Heart left ventricle (tissue), 16 donors: ENCODE data around the gene TTLL5. TPM values are rescaled to one million over a fixed set of nuclear protein-coding genes. Genes with fewer than 3 reads are reported as not detected.

Experiments used
- ATAC-seq, 4 donors: fragments of 200-7000 bp; cut with Tn5 transposase; one replicate each; pipeline ENCODE4 v1.9.1; 2020 to 2022; ENCODE audit warnings: moderate library complexity in 4 of 4, mild to moderate bottlenecking in 3 of 4, moderate number of reproducible peaks in 1 of 4
- DNase-seq, 5 donors: peaks; one replicate each; pipeline ENCODE4 v3.0.0-alpha.2; 2020
- H3K27ac ChIP-seq, 12 donors: fragments of 200-600 bp; sonication (generic) in 4 of 12; one replicate each; pipeline versions ENCODE4 v1.5.0 to v1.8.0; 2016 to 2022; ENCODE audit warnings: mild to moderate bottlenecking in 2 of 12
- H3K27me3 ChIP-seq, 9 donors: fragments of 200-600 bp; sonication (generic) in 2 of 9; one replicate each; pipeline versions ENCODE4 v1.5.1 to v1.8.0; 2016 to 2022; ENCODE audit warnings: mild to moderate bottlenecking in 3 of 9
- H3K36me3 ChIP-seq, 9 donors: fragments of 200-600 bp; sonication (generic) in 2 of 9; one replicate each; pipeline versions ENCODE4 v1.5.0 to v1.8.0; 2018 to 2022; ENCODE audit warnings: mild to moderate bottlenecking in 2 of 9
- H3K4me1 ChIP-seq, 12 donors: fragments of 200-600 bp; sonication (generic) in 4 of 12; one replicate each; pipeline versions ENCODE4 v1.5.0 to v1.8.0; 2016 to 2022; ENCODE audit warnings: mild to moderate bottlenecking in 3 of 12
- H3K4me3 ChIP-seq, 12 donors: fragments of 200-600 bp; sonication (generic) in 4 of 12; one replicate each; pipeline versions ENCODE4 v1.5.0 to v1.8.0; 2017 to 2022; ENCODE audit warnings: mild to moderate bottlenecking in 9 of 12, moderate library complexity in 4 of 12
- H3K9me3 ChIP-seq, 12 donors: fragments of 200-600 bp; sonication (generic) in 4 of 12; one replicate each; pipeline versions ENCODE4 v1.5.0 to v1.8.0; 2016 to 2022; ENCODE audit warnings: mild to moderate bottlenecking in 1 of 12
- CTCF ChIP-seq, 12 donors: fragments of 200-600 bp; sonication (generic) in 4 of 12; IDR thresholded peaks; one replicate each; pipeline versions ENCODE4 v1.5.0 to v1.8.0; 2018 to 2022; ENCODE audit warnings: antibody characterized with exemption in 12 of 12, mild to moderate bottlenecking in 5 of 12
- POLR2A ChIP-seq, 2 donors: fragments of 450-650 bp; IDR thresholded peaks; one replicate each; pipeline ENCODE4 v1.6.1; 2017; ENCODE audit warnings: antibody characterized with exemption in 2 of 2, mild to moderate bottlenecking in 2 of 2, moderate library complexity in 2 of 2
- WGBS, 4 donors: extraction: QIAGEN DNeasy Blood & Tissue Kit in 2 of 4; methylation state at CpG; one replicate each; pipeline versions ENCODE4 v1.1.5 to v1.1.7; 2013 to 2018; 5-methylcytosine and 5-hydroxymethylcytosine counted together
- intact Hi-C, 10 donors: fragments of 100-400 bp; cut with DNase I; formaldehyde crosslinking; loops; one replicate each; pipeline versions ENCODE4 v1.11.1 to v1.14.2; 2022
- polyA plus RNA-seq, 2 donors: library from polyadenylated mRNA; stranded (reverse); fragments of 200-250 nt; gene quantifications; one replicate each; pipeline ENCODE4 v1.2.3, GENCODE V29; 2013
- total RNA-seq, 9 donors: library from RNA; depleted of rRNA in 2 of 9; stranded (reverse); fragments of >200 nt in 2 of 9; fragmentation: NEBNext Ultra II Directional in 3 of 9; extraction: Animal tissue kit (Norgen Biotek cat#: 25700) in 3 of 9; gene quantifications; one replicate each; pipeline versions ENCODE4 v1.1.0 to v1.2.4, GENCODE V29; 2016 to 2023
- donor health status: ischemic (EF 13 %, LVEDD 7.1; RV severe dilation, severe dysfunction).
- donor health status: healthy with polysubstance abuse.
- donor health status: DM: no; HTN: yes; CAD: no.
- donor health status: DM: no; HTN: no; CAD: no.
- donor health status: ischemic (EF 25% LVEDD 6.9; RV normal size, moderate dysfunction).
- donor health status: ischemic (EF 25% LVEDD 5.7; RV mildly dilated, moderate dysfunction).
- donor health status: healthy.
- donor health status: DM: yes; HTN: yes; CAD: no.
- donor health status: ischemic (EF 35%, LVEDD 5.7; RV mildly dilated, moderate dysfunction).
- donor health status: nonischemic (EF 11% LVEDD 7.7; RV severe dilation, severe dysfunction).
- donor health status: DM: yes; HTN: yes; CAD: no.
- donor health status: PGD.
- donor health status: ischemic (EF 29% LVEDD 5.4; RV normal size, mild dysfunction).
- donor health status: nonischemic (EF 23%, LVEDD 6.1; RV moderate dilation, normal function).

TTLL5 gene
- total and polyA plus RNA-seq, 11 donors, result 6.2 to 24.6 (median 15.8) TPM

GRCh38 chr14:75961662-75962061 is 300.6 kb downstream of the TTLL5 start:
- intact Hi-C loops, result no loop called here
- Histone ChIP-seq H3K9me3 (no peaks in the 10 kb centered on the region), H3K27ac (no peak overlapping the region), H3K4me1 (no peaks in the 10 kb centered on the region), H3K4me3 (no peak overlapping the region), H3K27me3 (no peaks in the 10 kb centered on the region), H3K36me3 (peaks cover 0 to 91% (median 46%) of the 10 kb centered on the region in 9 donors)
- WGBS, 4 donors, result 67 to 76% (median 75%) methylated on average over 3 of the region's 3 CpGs
- no peak for ATAC-seq
- no peak for TF ChIP-seq POLR2A (IDR thresholded peaks at IDR 0.05)
- DNase-seq, result no peak

GRCh38 chr14:75967866-75968265 is 306.8 kb downstream of the TTLL5 start:
- 96 to 100% (median 98%) methylated on average over 1 to 3 of the region's 3 CpGs for WGBS, 4 donors
- ATAC-seq (no peak), DNase-seq (no peak)
- Histone ChIP-seq H3K27me3 (no peaks in the 10 kb centered on the region), H3K36me3 (peaks cover 0 to 75% (median 48%) of the 10 kb centered on the region in 9 donors), H3K4me1 (peaks cover 0 to 25% (median 3%) of the 10 kb centered on the region in 12 donors), H3K4me3 (no peak overlapping the region), H3K27ac (peak overlapping the region in 1 of 12 donors; percentile 51), H3K9me3 (no peaks in the 10 kb centered on the region)
- TF ChIP-seq POLR2A (IDR thresholded peaks at IDR 0.05) (no peak), CTCF (IDR thresholded peaks at IDR 0.05) (no peak)
- intact Hi-C loops, result loop anchor here in 1 of 10 donors (5.0 kb wide), 1 partner anchor 41 kb away; no protein-coding TSS in a partner anchor

- peaks cover 0 to 69% (median 48%) of the 10 kb centered on the region in 9 donors for H3K36me3 ChIP-seq
- no peak for TF ChIP-seq CTCF (IDR thresholded peaks at IDR 0.05)
- no peak for TF ChIP-seq POLR2A (IDR thresholded peaks at IDR 0.05)
- no peak overlapping the region for H3K4me3 ChIP-seq
- WGBS, 4 donors, result 35 to 53% (median 41%) methylated on average over 4 of the region's 4 CpGs
- peaks cover 0 to 31% (median 5%) of the 10 kb centered on the region in 12 donors for H3K4me1 ChIP-seq
- H3K27me3 ChIP-seq, result no peaks in the 10 kb centered on the region
- DNase-seq, result peak in 1 of 5 donors; percentile 63
- intact Hi-C loops, result loop anchor here in 1 of 10 donors (5.0 kb wide), 1 partner anchor 41 kb away; no protein-coding TSS in a partner anchor
- peak in 3 of 4 donors; percentile 65 to 78 (median 71) for ATAC-seq
- H3K9me3 ChIP-seq, result no peaks in the 10 kb centered on the region
- H3K27ac ChIP-seq, result peak overlapping the region in 6 of 12 donors; percentile 3 to 63 (median 46)
Observed at GRCh38 chr14:75968456-75968855, 307.4 kb downstream of the TTLL5 start.

- TF ChIP-seq CTCF (IDR thresholded peaks at IDR 0.05) (no peak), POLR2A (IDR thresholded peaks at IDR 0.05) (no peak)
- H3K4me1 ChIP-seq, result peaks cover 0 to 33% (median 5%) of the 10 kb centered on the region in 12 donors
- H3K27me3 ChIP-seq, result no peaks in the 10 kb centered on the region
- DNase-seq, result no peak
- peaks cover 0 to 62% (median 43%) of the 10 kb centered on the region in 9 donors for H3K36me3 ChIP-seq
- WGBS, 4 donors, result 58 to 77% (median 76%) methylated on average over 4 of the region's 4 CpGs
- intact Hi-C loops, result loop anchor here in 1 of 10 donors (5.0 kb wide), 1 partner anchor 42 kb away; no protein-coding TSS in a partner anchor
- peak overlapping the region in 6 of 12 donors; percentile 3 to 63 (median 26) for H3K27ac ChIP-seq
- ATAC-seq, result peak in 1 of 4 donors; percentile 6
- H3K9me3 ChIP-seq, result no peaks in the 10 kb centered on the region
- H3K4me3 ChIP-seq, result no peak overlapping the region
Observed at GRCh38 chr14:75969126-75969525, 308.1 kb downstream of the TTLL5 start.
